Effector memory CD4-positive, alpha-beta T cell (primary cell): ENCODE measurements around the gene RGR.

ENCODE experiments used
- DNase-seq, 3 donors: peaks; one replicate each; pipeline ENCODE4 v3.0.0-alpha.2; 2020
- H3K27ac ChIP-seq: 2 replicates; pipeline ENCODE4 v1.7.0; 2013; ENCODE audit warnings: mild to moderate bottlenecking, low read length, moderate library complexity; ENCODE audit not compliant: insufficient read depth, poor library complexity, severe bottlenecking
- H3K27me3 ChIP-seq: replicated peaks from 2 replicates; pipeline ENCODE4 v1.7.0; 2013; ENCODE audit warnings: mild to moderate bottlenecking, low read length; ENCODE audit not compliant: insufficient read depth, control insufficient read depth, poor library complexity, severe bottlenecking
- H3K36me3 ChIP-seq: 2 replicates; pipeline ENCODE4 v1.7.0; 2013; ENCODE audit warnings: mild to moderate bottlenecking, low read length, moderate library complexity; ENCODE audit not compliant: control insufficient read depth, insufficient read depth
- H3K4me1 ChIP-seq: 2 replicates; pipeline ENCODE4 v1.7.0; 2013; ENCODE audit warnings: low read length, mild to moderate bottlenecking; ENCODE audit not compliant: control insufficient read depth, insufficient read depth, poor library complexity, severe bottlenecking
- H3K4me3 ChIP-seq: 2 replicates; pipeline ENCODE4 v1.7.0; 2013; ENCODE audit warnings: low read length, low read depth, mild to moderate bottlenecking; ENCODE audit not compliant: insufficient read depth, poor library complexity, severe bottlenecking
- H3K9me3 ChIP-seq: 2 replicates; pipeline ENCODE4 v1.7.0; 2013; ENCODE audit warnings: mild to moderate bottlenecking, low read length, moderate library complexity; ENCODE audit not compliant: control insufficient read depth

RGR gene

DNA sequence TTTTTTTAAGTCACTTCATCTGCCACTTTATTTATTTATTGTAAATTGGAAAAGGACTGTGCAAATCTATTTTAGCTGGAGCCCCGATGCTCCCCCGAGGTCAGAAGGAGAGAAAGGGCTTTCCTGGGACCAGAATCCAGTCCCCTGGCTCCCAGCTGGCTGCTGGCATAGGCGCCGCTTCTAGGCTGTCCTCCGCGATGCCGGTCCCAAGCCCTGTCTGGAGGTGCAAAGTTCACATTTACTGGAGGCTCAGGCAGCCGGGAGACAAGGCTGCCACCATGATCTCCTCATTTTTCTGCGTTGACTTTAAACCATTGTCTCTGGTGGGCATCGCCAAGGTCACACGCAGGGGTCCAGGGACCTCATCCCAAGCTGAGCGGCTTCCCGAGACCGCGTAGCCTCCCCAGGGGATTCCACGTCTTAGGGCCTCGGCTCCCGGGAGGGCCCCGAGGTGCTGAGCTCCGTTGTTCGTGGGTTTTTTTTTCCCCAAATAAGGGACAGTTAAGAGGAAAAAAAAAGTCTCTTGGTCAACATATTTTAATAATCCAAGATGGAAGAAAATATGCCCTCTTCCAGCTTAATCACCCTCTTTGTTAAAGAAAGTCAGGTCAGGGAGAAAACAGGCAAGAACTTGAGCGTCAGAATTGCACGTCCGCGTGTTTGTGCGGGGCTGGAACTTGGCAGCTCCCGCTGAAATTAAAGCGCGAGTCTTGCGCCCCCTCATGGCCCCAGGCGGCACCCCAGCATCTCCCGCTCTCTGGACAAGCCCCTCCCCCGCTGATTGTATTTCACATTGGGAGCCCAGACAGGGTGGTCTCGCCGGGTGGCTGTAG, 11.9 kb downstream of the RGR start:
- Histone ChIP-seq H3K4me1 (no peaks in the 10 kb centered on the region), H3K27ac (no peak overlapping the region), H3K9me3 (no peaks in the 10 kb centered on the region), H3K27me3 (no peaks in the 10 kb centered on the region), H3K4me3 (no peak overlapping the region), H3K36me3 (no peaks in the 10 kb centered on the region)
- no peak for DNase-seq

DNA sequence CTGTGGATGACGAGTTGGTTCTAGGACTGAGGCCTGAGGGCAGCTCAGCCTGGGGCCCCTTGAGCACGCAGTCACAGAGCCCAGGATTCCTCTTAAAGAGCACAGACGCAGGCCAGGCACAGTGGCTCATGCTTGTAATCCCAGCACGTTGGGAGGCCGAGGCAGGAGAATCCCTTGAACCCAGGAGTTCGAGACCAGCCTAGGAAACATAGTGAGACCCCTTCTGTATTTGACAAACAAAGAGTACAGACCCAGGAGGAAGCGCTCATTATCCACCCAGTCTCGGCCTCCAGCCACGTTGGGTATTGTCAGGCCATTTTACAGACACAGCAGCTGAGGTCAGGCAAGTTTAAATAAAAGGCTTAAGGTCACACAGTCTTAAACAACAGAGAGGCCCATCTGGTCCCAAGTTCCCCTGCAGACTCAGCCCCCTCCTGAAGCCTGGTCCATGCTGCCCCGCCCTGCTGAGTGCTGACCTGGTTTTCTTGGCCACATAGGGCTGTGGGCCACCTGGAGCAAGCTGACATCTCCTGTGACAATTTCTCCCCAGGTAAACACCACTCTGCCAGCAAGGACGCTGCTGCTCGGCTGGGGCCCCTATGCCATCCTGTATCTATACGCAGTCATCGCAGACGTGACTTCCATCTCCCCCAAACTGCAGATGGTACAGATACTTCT, 12.6 kb downstream of the RGR start:
- Histone ChIP-seq H3K4me3 (no peak overlapping the region), H3K27ac (no peak overlapping the region), H3K27me3 (no peaks in the 10 kb centered on the region), H3K4me1 (no peaks in the 10 kb centered on the region), H3K9me3 (no peaks in the 10 kb centered on the region), H3K36me3 (no peaks in the 10 kb centered on the region)
- no peak for DNase-seq

- H3K9me3 ChIP-seq = no peaks in the 10 kb centered on the region
- no peaks in the 10 kb centered on the region for H3K27me3 ChIP-seq
- DNase-seq = no peak
- no peak overlapping the region for H3K4me3 ChIP-seq
- H3K36me3 ChIP-seq = no peaks in the 10 kb centered on the region
- no peak overlapping the region for H3K27ac ChIP-seq
- H3K4me1 ChIP-seq = no peaks in the 10 kb centered on the region
Observed at GRCh38 chr10:84258034-84258695, 13.3 kb downstream of the RGR start.

GRCh38 chr10:84261236-84261915, 16.5 kb downstream of the RGR start:
- no peaks in the 10 kb centered on the region for H3K36me3 ChIP-seq
- no peaks in the 10 kb centered on the region for H3K9me3 ChIP-seq
- no peak overlapping the region for H3K27ac ChIP-seq
- no peak for DNase-seq
- H3K4me1 ChIP-seq = no peaks in the 10 kb centered on the region
- no peaks in the 10 kb centered on the region for H3K27me3 ChIP-seq
- no peak overlapping the region for H3K4me3 ChIP-seq

DNA sequence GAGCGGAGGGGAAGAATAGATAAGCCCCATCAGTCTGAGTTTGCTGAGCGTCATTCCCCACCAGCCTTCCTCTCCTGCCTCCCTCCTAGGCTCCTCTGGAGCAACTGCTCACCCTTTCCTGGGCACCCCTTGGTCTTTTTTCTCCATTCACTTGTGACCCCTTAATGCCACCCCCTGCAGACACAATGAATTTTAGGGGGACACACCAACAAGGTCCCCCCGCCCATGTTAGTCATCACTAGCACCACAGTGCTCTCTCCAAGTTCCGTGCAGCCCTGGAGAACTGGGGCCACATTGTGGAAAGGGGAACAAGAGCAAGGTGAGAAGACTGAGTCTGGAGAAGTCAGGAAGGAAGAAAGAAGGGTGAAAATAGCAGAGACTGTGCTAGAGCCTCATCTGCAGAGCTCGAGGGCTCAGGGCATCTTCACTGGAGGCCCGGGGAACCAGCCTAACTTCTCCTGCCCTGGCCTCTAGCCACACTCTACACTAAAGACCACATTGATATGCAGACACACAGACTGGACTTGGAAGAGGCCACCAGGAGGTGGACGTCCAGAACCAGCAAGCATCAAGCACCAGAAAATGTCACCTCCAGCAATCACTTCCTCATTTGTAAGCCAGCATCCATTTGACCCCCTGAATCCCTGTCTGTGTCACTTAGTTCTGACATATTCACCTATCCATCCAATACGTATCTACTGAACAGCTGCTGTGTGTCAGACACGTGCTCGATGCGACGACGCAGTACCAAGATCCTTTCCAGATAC, 17.5 kb downstream of the RGR start:
- no peak for DNase-seq
- Histone ChIP-seq H3K9me3 (no peaks in the 10 kb centered on the region), H3K4me3 (no peak overlapping the region), H3K27ac (no peak overlapping the region), H3K27me3 (no peaks in the 10 kb centered on the region), H3K4me1 (no peaks in the 10 kb centered on the region), H3K36me3 (no peaks in the 10 kb centered on the region)

DNA sequence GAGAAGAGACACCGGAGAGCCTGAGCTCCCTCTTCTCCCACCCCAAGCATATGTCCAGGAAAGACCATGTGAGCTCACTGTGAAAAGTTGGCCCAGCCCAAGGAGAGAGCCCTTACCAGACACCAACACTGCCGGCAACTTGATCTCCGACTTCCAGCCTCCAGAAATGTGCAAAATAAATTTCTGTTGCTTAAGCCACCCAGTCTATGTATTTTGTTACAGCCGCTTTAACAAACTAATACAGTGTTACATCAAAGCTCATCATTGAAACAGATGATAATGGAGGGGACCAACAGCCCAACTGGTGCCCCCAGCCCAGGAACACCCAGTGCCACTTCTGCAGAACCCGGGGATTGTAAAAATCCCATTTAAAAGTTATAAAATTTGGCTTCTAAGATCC, 18.9 kb downstream of the RGR start:
- H3K4me3 ChIP-seq = no peak overlapping the region
- H3K9me3 ChIP-seq = no peaks in the 10 kb centered on the region
- no peaks in the 10 kb centered on the region for H3K27me3 ChIP-seq
- H3K4me1 ChIP-seq = no peaks in the 10 kb centered on the region
- no peak for DNase-seq
- no peak overlapping the region for H3K27ac ChIP-seq
- H3K36me3 ChIP-seq = no peaks in the 10 kb centered on the region

- Histone ChIP-seq H3K27ac (no peak overlapping the region), H3K4me3 (no peak overlapping the region), H3K36me3 (no peaks in the 10 kb centered on the region), H3K9me3 (no peaks in the 10 kb centered on the region), H3K4me1 (no peaks in the 10 kb centered on the region), H3K27me3 (no peaks in the 10 kb centered on the region)
- peak; percentile 23 to 53 (median 38) for DNase-seq
Observed at GRCh38 chr10:84264611-84265141, 19.8 kb downstream of the RGR start.

DNA sequence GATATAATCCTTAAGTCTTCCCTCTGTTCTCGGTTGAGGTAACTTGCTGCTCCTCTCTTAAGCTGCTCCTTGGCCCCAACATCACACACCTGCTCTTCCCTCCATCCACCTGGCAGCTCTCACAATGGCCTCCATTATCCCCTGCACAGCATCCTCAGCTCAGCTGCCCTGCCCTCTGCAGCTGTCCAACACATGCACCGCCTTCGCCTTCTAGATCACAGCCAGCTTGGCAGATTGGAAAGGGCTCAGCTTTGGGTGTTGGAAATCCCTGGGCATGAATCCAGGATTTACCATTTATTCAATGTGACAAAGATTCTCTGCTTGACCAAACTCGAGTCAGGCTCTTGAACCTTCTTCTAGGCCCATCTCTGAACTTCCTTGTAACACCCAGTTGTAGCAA, 20.6 kb downstream of the RGR start:
- Histone ChIP-seq H3K4me3 (no peak overlapping the region), H3K4me1 (no peaks in the 10 kb centered on the region), H3K27ac (no peak overlapping the region), H3K36me3 (no peaks in the 10 kb centered on the region), H3K27me3 (no peaks in the 10 kb centered on the region), H3K9me3 (no peaks in the 10 kb centered on the region)
- no peak for DNase-seq

DNA sequence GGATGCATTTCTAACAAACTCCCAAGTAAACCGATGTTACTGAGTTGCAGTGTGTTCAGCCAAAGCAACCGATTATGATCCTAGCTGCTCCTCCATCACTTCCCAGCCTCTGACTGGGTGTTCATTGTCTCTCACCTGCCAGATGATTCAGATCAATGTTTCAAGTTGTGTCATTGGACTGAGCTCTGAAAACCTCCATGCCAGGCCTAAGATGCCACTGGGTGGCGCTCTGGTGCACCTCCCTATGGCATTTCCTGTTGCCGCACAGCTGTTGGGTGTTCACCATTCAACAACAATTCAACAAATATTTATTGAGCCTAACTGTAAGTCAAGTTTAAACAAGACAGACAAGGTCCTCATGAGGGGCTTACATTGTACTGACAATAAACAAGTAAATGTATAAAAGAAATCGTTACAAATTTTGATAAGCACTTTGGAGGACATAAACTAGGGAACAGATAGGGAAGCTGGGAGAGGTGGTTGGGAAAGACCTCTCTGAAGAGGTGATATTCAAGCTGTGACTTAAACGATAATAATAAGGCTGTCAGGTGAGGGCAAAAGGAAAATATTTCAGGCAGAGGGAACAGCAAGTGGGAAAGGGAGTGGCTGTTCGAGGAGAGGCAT, 22.8 kb downstream of the RGR start:
- DNase-seq = peak in 2 of 3 donors; percentile 29 to 32
- no peak overlapping the region for H3K4me3 ChIP-seq
- H3K36me3 ChIP-seq = no peaks in the 10 kb centered on the region
- no peaks in the 10 kb centered on the region for H3K4me1 ChIP-seq
- H3K27ac ChIP-seq = no peak overlapping the region
- no peaks in the 10 kb centered on the region for H3K9me3 ChIP-seq
- no peaks in the 10 kb centered on the region for H3K27me3 ChIP-seq
